K562 (cell line): ENCODE data around the gene GRIPAP1. TPM values are rescaled to one million over a fixed set of nuclear protein-coding genes. Genes with fewer than 3 reads are reported as not detected.

ENCODE experiments used
- EHMT2 ChIP-seq: fragments of 450-650 bp; IDR thresholded peaks from 2 replicates; pipeline ENCODE4 v1.6.1; 2018; ENCODE audit warnings: antibody characterized with exemption
- HDGF ChIP-seq: fragments of 450-650 bp; IDR thresholded peaks from 2 replicates; pipeline ENCODE4 v1.6.1; 2016
- HNRNPUL1 ChIP-seq: fragments of 200-400 bp; formaldehyde crosslinking; IDR thresholded peaks from 2 replicates; pipeline ENCODE4 v1.6.1; 2017; ENCODE audit warnings: low read length
- MYC ChIP-seq, 2 experiments: fragments of 250-450 bp in 1 of 2; sonication (Bioruptor Pico) in 1 of 2; IDR thresholded peaks; 2 replicates each; pipeline versions ENCODE4 v1.5.1 to v1.6.1; 2012 to 2021; ENCODE audit warnings: low read depth in 2 of 2, borderline replicate concordance in 1 of 2, improper control_type of control experiment in 1 of 2, low read length in 1 of 2, mild to moderate bottlenecking in 1 of 2, moderate library complexity in 1 of 2
- RFX7 ChIP-seq: fragments of 250-450 bp; sonication (Bioruptor Pico); IDR thresholded peaks from 2 replicates; pipeline ENCODE4 v1.5.1; 2021; ENCODE audit warnings: mild to moderate bottlenecking
- RHOXF2B ChIP-seq: fragments of 250-450 bp; sonication (Bioruptor Pico); conservative IDR thresholded peaks from 2 replicates; pipeline ENCODE4 v1.5.1; 2021
- YY1 ChIP-seq, 3 experiments: IDR thresholded peaks; 2 replicates each; pipeline ENCODE4 v1.6.1; 2011; ENCODE audit warnings: low read length in 2 of 3, mild to moderate bottlenecking in 2 of 3, moderate library complexity in 2 of 3, borderline replicate concordance in 1 of 3, control low read depth in 1 of 3, low read depth in 1 of 3; ENCODE audit not compliant: insufficient read depth in 3 of 3, insufficient replicate concordance in 2 of 3, control insufficient read depth in 1 of 3, insufficient read length in 1 of 3; ENCODE audit errors: extremely low read depth in 1 of 3
- ZFX ChIP-seq: sonication (generic); formaldehyde crosslinking; IDR thresholded peaks from 2 replicates; pipeline ENCODE4 v1.8.0; 2022; ENCODE audit warnings: mild to moderate bottlenecking, missing genetic modification reagents, moderate library complexity
- polyA plus RNA-seq, 8 experiments: library from polyadenylated mRNA; depleted of rRNA in 4 of 8; stranded (reverse) in 5 of 8; unstranded in 3 of 8; fragments of >200 nt; fragmentation: Nextera tagmentation in 2 of 8; fragmentation: Illumina TruSeq in 1 of 8; extraction: Ambion mirVana in 2 of 8; extraction: Trizol in 1 of 8; gene quantifications; 2 replicates each; pipeline versions ENCODE4 v1.2.1 to v1.2.3, GENCODE V29; 2011 to 2014; ENCODE audit warnings: inconsistent platforms in 1 of 8, missing spikeins in 1 of 8
- total RNA-seq, 7 experiments: library from RNA; depleted of rRNA in 6 of 7; stranded (reverse); fragments of >200 nt in 6 of 7; fragmentation: Illumina TruSeq in 2 of 7; extraction: Trizol in 2 of 7; gene quantifications; 2 replicates each; pipeline versions ENCODE4 v1.2.1 to v1.2.3, GENCODE V29; 2011 to 2021; ENCODE audit warnings: low replicate concordance in 1 of 7
- TF ChIP-seq, protein P1 (sequence below): fragments of 450-650 bp; IDR thresholded peaks from 2 replicates; pipeline ENCODE4 v1.6.1; 2016; ENCODE audit warnings: antibody characterized with exemption
- TF ChIP-seq, protein P2 (sequence below): sonication (generic); formaldehyde crosslinking; IDR thresholded peaks from 2 replicates; pipeline ENCODE4 v1.8.0; 2022; ENCODE audit warnings: missing genetic modification reagents, mild to moderate bottlenecking, moderate library complexity, borderline replicate concordance
- TF ChIP-seq, protein P3 (sequence below): sonication (generic); formaldehyde crosslinking; IDR thresholded peaks from 2 replicates; pipeline ENCODE4 v1.8.0; 2023; ENCODE audit warnings: mild to moderate bottlenecking, missing genetic modification reagents
- TF ChIP-seq, protein P4 (sequence below): sonication (generic); formaldehyde crosslinking; IDR thresholded peaks from 2 replicates; pipeline ENCODE4 v1.8.1; 2023; ENCODE audit warnings: missing genetic modification reagents, mild to moderate bottlenecking, borderline replicate concordance
- TF ChIP-seq, protein P5 (sequence below): sonication (generic); IDR thresholded peaks from 2 replicates; pipeline ENCODE4 v1.6.1; 2016

Gene GRIPAP1
- total and polyA plus RNA-seq, 9 of the 15 experiments (the other 6 are each of a cell fraction or from before 2014, with no cell fraction given): 4.1 to 41.6 (median 24.0) TPM

DNA sequence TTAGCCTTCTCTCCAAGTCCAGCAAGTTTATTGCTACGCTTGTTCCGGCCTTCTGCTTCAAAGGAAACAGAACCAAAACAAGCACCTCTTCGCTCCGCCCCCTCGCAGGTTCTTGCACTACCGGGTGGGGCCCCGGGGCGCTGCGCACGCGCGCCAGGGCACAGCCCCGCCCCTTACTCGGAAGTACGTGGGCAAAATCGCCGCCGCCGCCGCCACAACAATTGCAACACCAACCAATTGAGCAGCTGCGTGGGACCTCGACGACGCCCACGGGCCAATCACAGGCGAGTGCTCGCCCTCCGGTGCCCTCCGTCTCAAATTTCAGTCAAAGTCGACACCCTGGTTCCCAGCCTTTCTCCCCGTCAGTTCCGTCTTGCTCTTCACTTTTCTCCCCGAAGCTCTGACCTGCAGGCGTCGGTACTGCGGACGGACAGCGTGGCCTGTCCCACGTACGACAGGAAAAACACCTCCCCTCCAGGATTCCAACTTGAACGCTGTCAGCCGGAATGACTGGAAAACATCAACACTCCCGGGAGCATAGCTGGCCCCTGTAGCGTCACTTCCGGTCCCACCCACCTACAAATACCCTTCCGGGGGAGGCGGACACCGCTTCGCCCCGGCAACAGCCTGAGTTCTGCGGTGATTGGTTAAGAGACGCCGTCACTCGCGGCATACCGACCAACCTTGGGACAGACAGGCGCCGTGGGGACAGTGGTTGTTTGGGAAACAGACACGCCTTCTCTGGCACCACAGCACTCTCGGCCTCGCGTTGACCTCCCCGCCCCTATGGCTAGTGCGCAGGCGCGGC is 44.0 kb downstream of the GRIPAP1 start (continued):
- TF ChIP-seq EHMT2: no peak
- TF ChIP-seq, protein P1, sequence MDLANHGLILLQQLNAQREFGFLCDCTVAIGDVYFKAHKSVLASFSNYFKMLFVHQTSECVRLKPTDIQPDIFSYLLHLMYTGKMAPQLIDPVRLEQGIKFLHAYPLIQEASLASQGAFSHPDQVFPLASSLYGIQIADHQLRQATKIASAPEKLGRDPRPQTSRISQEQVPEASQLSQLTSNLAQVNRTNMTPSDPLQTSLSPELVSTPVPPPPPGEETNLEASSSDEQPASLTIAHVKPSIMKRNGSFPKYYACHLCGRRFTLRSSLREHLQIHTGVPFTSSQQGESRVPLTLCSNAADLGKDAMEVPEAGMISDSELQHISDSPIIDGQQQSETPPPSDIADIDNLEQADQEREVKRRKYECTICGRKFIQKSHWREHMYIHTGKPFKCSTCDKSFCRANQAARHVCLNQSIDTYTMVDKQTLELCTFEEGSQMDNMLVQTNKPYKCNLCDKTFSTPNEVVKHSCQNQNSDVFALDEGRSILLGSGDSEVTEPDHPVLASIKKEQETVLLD: peak; percentile 88; the same call in 1 of the 2 replicates
- TF ChIP-seq ZFX: no peak
- TF ChIP-seq RHOXF2B (CRISPR knock-in tag): no peak
- TF ChIP-seq HDGF: no peak
- TF ChIP-seq, protein P2, sequence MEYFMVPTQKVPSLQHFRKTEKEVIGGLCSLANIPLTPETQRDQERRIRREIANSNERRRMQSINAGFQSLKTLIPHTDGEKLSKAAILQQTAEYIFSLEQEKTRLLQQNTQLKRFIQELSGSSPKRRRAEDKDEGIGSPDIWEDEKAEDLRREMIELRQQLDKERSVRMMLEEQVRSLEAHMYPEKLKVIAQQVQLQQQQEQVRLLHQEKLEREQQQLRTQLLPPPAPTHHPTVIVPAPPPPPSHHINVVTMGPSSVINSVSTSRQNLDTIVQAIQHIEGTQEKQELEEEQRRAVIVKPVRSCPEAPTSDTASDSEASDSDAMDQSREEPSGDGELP (CRISPR knock-in tag): peak; percentile 78
- TF ChIP-seq, protein P3, sequence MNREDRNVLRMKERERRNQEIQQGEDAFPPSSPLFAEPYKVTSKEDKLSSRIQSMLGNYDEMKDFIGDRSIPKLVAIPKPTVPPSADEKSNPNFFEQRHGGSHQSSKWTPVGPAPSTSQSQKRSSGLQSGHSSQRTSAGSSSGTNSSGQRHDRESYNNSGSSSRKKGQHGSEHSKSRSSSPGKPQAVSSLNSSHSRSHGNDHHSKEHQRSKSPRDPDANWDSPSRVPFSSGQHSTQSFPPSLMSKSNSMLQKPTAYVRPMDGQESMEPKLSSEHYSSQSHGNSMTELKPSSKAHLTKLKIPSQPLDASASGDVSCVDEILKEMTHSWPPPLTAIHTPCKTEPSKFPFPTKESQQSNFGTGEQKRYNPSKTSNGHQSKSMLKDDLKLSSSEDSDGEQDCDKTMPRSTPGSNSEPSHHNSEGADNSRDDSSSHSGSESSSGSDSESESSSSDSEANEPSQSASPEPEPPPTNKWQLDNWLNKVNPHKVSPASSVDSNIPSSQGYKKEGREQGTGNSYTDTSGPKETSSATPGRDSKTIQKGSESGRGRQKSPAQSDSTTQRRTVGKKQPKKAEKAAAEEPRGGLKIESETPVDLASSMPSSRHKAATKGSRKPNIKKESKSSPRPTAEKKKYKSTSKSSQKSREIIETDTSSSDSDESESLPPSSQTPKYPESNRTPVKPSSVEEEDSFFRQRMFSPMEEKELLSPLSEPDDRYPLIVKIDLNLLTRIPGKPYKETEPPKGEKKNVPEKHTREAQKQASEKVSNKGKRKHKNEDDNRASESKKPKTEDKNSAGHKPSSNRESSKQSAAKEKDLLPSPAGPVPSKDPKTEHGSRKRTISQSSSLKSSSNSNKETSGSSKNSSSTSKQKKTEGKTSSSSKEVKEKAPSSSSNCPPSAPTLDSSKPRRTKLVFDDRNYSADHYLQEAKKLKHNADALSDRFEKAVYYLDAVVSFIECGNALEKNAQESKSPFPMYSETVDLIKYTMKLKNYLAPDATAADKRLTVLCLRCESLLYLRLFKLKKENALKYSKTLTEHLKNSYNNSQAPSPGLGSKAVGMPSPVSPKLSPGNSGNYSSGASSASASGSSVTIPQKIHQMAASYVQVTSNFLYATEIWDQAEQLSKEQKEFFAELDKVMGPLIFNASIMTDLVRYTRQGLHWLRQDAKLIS (CRISPR knock-in tag): peak; percentile 47; the same call in 1 of the 2 replicates
- TF ChIP-seq, protein P4, sequence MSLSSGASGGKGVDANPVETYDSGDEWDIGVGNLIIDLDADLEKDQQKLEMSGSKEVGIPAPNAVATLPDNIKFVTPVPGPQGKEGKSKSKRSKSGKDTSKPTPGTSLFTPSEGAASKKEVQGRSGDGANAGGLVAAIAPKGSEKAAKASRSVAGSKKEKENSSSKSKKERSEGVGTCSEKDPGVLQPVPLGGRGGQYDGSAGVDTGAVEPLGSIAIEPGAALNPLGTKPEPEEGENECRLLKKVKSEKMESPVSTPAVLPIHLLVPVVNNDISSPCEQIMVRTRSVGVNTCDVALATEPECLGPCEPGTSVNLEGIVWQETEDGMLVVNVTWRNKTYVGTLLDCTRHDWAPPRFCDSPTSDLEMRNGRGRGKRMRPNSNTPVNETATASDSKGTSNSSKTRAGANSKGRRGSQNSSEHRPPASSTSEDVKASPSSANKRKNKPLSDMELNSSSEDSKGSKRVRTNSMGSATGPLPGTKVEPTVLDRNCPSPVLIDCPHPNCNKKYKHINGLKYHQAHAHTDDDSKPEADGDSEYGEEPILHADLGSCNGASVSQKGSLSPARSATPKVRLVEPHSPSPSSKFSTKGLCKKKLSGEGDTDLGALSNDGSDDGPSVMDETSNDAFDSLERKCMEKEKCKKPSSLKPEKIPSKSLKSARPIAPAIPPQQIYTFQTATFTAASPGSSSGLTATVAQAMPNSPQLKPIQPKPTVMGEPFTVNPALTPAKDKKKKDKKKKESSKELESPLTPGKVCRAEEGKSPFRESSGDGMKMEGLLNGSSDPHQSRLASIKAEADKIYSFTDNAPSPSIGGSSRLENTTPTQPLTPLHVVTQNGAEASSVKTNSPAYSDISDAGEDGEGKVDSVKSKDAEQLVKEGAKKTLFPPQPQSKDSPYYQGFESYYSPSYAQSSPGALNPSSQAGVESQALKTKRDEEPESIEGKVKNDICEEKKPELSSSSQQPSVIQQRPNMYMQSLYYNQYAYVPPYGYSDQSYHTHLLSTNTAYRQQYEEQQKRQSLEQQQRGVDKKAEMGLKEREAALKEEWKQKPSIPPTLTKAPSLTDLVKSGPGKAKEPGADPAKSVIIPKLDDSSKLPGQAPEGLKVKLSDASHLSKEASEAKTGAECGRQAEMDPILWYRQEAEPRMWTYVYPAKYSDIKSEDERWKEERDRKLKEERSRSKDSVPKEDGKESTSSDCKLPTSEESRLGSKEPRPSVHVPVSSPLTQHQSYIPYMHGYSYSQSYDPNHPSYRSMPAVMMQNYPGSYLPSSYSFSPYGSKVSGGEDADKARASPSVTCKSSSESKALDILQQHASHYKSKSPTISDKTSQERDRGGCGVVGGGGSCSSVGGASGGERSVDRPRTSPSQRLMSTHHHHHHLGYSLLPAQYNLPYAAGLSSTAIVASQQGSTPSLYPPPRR (CRISPR knock-in tag): no peak
- TF ChIP-seq, protein P5, sequence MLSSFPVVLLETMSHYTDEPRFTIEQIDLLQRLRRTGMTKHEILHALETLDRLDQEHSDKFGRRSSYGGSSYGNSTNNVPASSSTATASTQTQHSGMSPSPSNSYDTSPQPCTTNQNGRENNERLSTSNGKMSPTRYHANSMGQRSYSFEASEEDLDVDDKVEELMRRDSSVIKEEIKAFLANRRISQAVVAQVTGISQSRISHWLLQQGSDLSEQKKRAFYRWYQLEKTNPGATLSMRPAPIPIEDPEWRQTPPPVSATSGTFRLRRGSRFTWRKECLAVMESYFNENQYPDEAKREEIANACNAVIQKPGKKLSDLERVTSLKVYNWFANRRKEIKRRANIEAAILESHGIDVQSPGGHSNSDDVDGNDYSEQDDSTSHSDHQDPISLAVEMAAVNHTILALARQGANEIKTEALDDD: no peak
- TF ChIP-seq MYC (IDR thresholded peaks at IDR 0.05; ENCODE audit: low read depth, low read length): no peak
- no peak for TF ChIP-seq MYC (CRISPR knock-in tag; IDR thresholded peaks at IDR 0.05; ENCODE audit: borderline replicate concordance, low read depth)
- TF ChIP-seq YY1 (IDR thresholded peaks at IDR 0.05; ENCODE audit: borderline replicate concordance in 1 of 3, control insufficient read depth in 1 of 3, extremely low read depth in 1 of 3, insufficient read depth in 3 of 3, insufficient read length in 1 of 3, insufficient replicate concordance in 2 of 3, low read depth in 1 of 3, low read length in 2 of 3): no peak
- TF ChIP-seq RFX7: no peak
- no peak for TF ChIP-seq HNRNPUL1
